RCC 7860 (cell line): ENCODE data around the gene TAPT1.

Experiments
- DNase-seq: peaks from one replicate; pipeline ENCODE4 v3.0.0-alpha.2; 2015; ENCODE audit warnings: low spot score
- FAIRE-seq: peaks from 2 replicates; lab custom pipeline; 2012; peaks lifted over from hg19 to GRCh38; lab: Jason Lieb, UNC

Gene TAPT1

GRCh38 chr4:16250661-16251365 lies 24.5 kb upstream of the TAPT1 start:
- DNase-seq = peak; percentile 88
- peak; percentile 45 for FAIRE-seq

DNA sequence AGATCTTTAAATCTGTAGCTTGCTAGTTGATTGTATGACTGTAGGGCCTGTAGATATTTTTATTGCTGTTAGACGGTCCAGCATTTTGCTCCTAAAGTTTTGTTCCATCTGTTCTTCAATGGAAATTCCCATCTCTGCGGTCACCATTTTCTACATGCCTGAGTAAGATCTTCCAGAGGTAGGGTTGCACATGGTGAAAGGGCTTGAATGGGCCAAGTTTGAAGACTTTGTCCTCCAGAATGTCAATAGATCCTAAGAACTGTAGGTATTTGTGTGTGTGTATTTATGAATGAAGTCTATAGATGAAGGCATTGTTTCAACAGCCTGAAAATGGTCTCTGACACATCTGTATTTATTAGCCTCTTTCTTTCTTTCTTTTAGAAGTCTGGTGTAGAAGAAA lies 22.3 kb upstream of the TAPT1 start:
- DNase-seq (no peak), FAIRE-seq (no peak)

DNA sequence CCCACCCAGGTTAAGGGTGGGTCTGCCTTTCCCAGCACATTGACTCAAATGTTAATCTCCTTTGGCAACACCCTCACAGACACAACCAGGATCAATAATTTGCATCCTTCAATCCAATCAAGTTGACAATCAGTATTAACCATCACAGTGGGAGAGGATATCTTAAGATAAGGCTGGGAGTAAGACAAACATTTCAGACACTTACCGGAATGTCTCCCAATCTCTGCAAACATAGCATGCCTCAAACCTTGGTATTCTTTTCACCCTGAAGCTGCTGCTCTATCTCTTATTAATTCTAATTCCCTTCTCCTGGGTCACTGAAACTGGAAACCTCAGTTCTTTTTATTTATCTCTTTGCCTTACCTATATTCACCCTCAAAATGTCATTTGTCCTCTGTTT lies 19.0 kb upstream of the TAPT1 start:
- FAIRE-seq = no peak
- no peak for DNase-seq

- DNase-seq (no peak), FAIRE-seq (no peak)
Observed at GRCh38 chr4:16243285-16243684, 17.0 kb upstream of the TAPT1 start.

- DNase-seq (no peak), FAIRE-seq (no peak)
Observed at GRCh38 chr4:16240300-16240699, 14.0 kb upstream of the TAPT1 start.

- DNase-seq (no peak), FAIRE-seq (no peak)
Observed at GRCh38 chr4:16239086-16239485, 12.8 kb upstream of the TAPT1 start.

GRCh38 chr4:16238327-16238726 lies 12.1 kb upstream of the TAPT1 start:
- FAIRE-seq (no peak), DNase-seq (no peak)

DNA sequence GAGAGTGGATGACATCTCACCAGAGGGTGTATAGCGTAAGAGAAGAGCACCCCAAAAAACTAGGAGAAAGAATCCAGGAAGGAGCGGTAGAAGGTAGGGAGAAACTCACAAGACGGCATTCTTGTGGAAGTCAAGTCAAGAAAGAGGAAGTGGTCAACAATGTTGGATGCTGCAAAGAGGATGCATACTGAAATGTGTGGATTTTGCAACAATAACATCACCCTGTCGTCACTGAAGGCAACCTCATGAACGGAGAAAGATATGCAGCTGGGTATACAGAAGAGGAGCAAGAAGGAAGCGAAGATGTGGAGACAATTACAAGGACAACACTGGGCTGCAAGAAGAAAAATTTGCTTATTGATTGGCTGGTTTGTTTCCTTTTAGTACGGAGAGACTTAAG lies 11.4 kb upstream of the TAPT1 start:
- FAIRE-seq (no peak), DNase-seq (no peak)

GRCh38 chr4:16236402-16237023 lies 10.2 kb upstream of the TAPT1 start:
- DNase-seq = no peak
- FAIRE-seq = no peak

- DNase-seq (no peak), FAIRE-seq (no peak)
Observed at GRCh38 chr4:16235209-16235608, 8.9 kb upstream of the TAPT1 start.

DNA sequence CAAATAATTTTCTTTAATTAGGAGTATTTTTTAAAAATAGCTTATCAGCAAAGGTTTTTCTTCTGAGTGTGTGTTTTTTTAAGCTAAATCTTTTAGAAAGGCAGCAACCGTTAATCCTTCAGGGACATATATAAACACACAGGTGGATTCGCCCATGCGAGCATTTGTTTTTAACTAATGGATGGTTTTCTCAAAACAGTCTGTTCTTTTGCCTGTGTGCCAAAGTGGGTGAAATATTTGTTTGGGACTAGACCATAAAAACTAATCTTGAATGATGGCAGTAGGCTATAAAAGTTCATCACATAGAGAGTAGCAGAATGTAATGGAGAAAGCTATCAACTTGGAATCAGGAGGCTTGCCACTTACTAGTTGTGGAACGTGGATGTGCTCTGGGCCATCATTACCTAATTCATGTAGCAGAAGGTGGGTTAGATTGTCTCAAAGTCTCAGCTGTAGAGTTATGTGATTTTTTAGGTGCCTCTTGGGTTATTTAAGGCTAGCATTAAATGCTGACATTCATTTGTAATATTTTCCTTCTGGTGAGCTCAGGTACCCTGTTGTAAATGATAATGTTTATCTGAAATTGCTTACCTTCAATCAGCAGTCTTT lies 7.4 kb upstream of the TAPT1 start:
- DNase-seq = no peak
- no peak for FAIRE-seq

- DNase-seq (no peak), FAIRE-seq (no peak)
Observed at GRCh38 chr4:16231570-16232245, 5.4 kb upstream of the TAPT1 start.

- no peak for DNase-seq
Observed at GRCh38 chr4:16230308-16230707, 4.0 kb upstream of the TAPT1 start.

GRCh38 chr4:16229604-16230003 lies 3.3 kb upstream of the TAPT1 start:
- FAIRE-seq = no peak

More at GRCh38 chr4:16230308-16230707, 4.0 kb upstream of the TAPT1 start:
- no peak for FAIRE-seq

DNA sequence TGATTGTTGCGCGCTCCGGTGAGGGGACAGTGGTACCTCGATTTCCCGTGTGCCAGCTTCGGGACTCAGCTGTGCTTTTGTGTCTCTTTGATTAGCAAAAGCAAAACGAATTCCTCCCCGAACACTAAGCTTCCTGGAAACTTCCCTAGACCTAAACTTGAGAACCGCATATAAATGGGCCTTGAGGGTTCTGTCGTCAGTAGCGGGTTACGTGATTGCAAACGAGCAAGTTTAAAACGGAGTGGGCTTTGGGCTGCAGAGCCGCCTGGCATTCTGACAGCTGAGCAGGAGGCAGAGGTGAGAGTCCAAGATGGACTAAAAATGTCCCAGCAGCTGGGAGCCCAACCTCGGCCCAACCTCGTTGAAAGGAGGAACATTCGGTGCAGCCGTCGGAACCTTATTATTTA lies 1.2 kb upstream of the TAPT1 start:
- FAIRE-seq (no peak), DNase-seq (no peak)

More at GRCh38 chr4:16229604-16230003, 3.3 kb upstream of the TAPT1 start:
- DNase-seq = no peak

DNA sequence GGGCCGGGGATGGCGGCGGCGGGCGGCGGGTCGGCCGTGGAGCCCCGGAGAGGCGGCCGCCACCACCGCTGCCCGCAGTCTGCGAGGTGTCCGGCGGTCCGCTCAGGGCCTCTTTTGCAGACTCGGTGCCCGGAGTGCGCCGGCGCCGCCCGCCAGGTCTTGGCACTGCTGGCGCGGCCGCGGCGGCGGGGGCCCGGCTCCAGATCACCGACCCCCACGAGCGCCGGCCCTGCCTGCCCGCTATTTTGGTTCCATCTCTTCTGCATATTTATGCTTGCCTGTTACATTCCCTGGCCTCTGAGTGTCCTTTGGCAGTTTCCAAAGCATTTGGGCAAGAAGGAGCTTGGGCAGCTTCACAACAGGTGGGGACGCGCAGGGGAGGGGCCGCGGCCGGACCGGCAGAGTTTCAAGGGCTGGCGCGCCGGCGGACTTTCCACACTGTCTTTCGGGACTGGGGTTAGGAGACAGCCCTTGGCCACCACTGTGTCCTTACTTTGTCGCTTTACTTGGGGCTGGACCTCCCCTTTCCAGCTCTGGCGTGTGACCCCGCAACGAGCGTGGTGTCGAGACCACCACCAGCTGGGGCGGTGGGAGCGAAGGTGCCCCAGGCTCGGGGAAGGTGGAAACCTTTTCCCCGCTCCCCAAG lies 668 bp upstream of the TAPT1 start:
- FAIRE-seq = no peak
- no peak for DNase-seq

DNA sequence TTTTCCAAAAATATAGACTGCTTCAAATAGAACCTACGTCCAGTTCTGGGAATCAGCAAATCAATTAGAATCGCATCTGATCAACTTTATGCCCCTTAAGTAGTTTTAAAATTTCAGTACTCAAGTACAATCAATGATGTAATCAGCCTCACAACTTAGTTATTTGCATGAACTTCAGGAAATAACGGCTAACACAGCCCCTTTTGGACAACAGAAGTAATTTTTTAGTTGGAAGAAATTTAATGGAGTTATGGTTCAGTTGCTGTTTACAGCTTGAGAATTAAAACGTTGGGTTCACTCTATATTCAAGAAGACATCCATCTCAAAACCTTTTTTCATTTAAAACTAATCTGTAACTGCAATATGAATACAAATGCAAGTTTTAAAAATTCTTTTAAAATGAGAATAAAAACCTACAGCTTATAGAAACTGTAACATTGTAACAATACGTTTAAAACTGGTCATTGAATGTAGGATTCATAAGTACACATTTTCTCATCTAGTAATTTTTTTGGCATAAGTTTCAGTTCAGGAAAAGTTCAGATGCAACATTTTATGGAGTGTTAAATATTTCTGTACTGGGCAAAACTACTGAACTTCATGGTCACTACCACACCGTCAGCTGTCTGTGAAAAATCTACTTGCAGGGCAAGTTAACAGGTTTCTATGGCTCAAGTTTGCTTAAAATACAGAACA lies 956 bp downstream of the TAPT1 start:
- DNase-seq (no peak), FAIRE-seq (no peak)

DNA sequence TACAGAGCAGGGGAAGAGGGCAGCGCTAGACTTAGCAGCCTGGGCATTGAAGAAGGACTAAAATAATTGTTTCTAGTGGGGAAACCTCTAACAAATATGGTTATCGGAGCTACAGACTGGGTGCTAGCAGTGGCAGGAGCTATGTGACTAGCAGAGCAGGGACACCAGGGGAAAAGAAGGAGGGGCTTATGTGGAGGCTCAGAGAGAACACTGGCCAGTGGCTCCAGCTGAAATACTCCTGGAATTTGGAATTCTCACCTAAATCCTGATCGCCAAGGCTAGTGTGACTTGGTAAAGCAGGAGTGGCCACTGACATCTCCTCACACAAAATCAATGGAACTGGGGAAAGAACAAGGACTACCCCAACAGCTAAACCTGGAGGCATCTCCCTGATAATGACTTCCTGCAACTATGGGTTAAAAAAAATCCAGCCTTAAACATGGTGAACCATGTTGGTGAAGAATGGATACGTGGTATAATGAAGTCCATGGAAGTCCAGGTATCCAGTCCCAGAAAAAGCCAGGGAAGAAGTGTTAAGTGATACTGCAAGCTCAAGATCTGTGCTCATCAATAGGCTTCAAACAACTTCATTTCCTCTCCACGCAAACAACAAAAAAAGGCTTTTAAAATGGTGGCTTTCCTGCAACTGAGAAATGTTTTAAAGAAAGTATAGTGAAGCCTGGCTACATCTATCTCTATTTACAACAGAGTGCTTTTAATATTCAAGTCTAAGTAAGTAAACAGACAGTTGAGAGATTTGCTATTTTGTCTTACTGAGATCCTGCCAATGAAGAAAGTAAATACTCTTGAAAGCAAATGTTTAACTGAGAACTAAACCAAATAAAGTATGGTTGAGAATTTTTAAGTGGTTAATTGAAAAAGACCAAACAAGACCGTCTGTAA lies 1.8 kb downstream of the TAPT1 start:
- FAIRE-seq = no peak
- DNase-seq = no peak

GRCh38 chr4:16222957-16223527 lies 3.2 kb downstream of the TAPT1 start:
- DNase-seq (no peak), FAIRE-seq (no peak)
